Measurements from ENCODE around the gene PHF13.
"Not testable (repeated sequence)": the region's sequence is repeated elsewhere in the genome, so short reads cannot be mapped to it uniquely, and the experiment has no call there.

PHF13 gene

GRCh38 chr1:6634371-6635052 is 21.0 kb downstream of the PHF13 start:
- no peak overlapping the region for H3K27ac ChIP-seq
- H3K9me3 ChIP-seq, result no peaks in the 10 kb centered on the region
- H3K4me1 ChIP-seq (ENCODE audit: control insufficient read depth in 1 of 2, insufficient read depth in 1 of 2, low read depth in 1 of 2, low read length in 1 of 2), result no peaks in the 10 kb centered on the region
- no peak overlapping the region for H3K4me3 ChIP-seq (ENCODE audit: low read depth in 1 of 2, low read length in 1 of 2)
- H3K27me3 ChIP-seq, result no peaks in the 10 kb centered on the region
- no peak for TF ChIP-seq CTCF (IDR thresholded peaks at IDR 0.05)
- H3K36me3 ChIP-seq, result peaks cover 90% of the 10 kb centered on the region

- H3K36me3 ChIP-seq, result peaks cover 86% of the 10 kb centered on the region
- H3K27me3 ChIP-seq, result no peaks in the 10 kb centered on the region
- no peak overlapping the region for H3K27ac ChIP-seq
- H3K4me1 ChIP-seq (ENCODE audit: control insufficient read depth in 1 of 2, insufficient read depth in 1 of 2, low read depth in 1 of 2, low read length in 1 of 2), result no peaks in the 10 kb centered on the region
- no peak overlapping the region for H3K4me3 ChIP-seq (ENCODE audit: low read depth in 1 of 2, low read length in 1 of 2)
- TF ChIP-seq CTCF (IDR thresholded peaks at IDR 0.05), result no peak
- H3K9me3 ChIP-seq, result no peaks in the 10 kb centered on the region
These were observed 21.8 kb downstream of the PHF13 start for GRCh38 chr1:6635161-6635909.

- Histone ChIP-seq H3K27ac (no peak overlapping the region), H3K4me1 (ENCODE audit: control insufficient read depth in 1 of 2, insufficient read depth in 1 of 2, low read depth in 1 of 2, low read length in 1 of 2) (no peaks in the 10 kb centered on the region), H3K27me3 (no peaks in the 10 kb centered on the region), H3K36me3 (peaks cover 81% of the 10 kb centered on the region), H3K9me3 (no peaks in the 10 kb centered on the region), H3K4me3 (ENCODE audit: low read depth in 1 of 2, low read length in 1 of 2) (no peak overlapping the region)
- no peak for TF ChIP-seq CTCF (IDR thresholded peaks at IDR 0.05)
These were observed 22.6 kb downstream of the PHF13 start for GRCh38 chr1:6635910-6636760.

- H3K4me3 ChIP-seq (ENCODE audit: low read depth in 1 of 2, low read length in 1 of 2); H3K27me3 ChIP-seq; H3K9me3 ChIP-seq; H3K4me1 ChIP-seq (ENCODE audit: control insufficient read depth in 1 of 2, insufficient read depth in 1 of 2, low read depth in 1 of 2, low read length in 1 of 2); H3K27ac ChIP-seq: not testable (repeated sequence)
- H3K36me3 ChIP-seq, result peaks cover 76% of the 10 kb centered on the region
These were observed 23.2 kb downstream of the PHF13 start for GRCh38 chr1:6636778-6637177.

- Histone ChIP-seq H3K4me1 (ENCODE audit: control insufficient read depth in 1 of 2, insufficient read depth in 1 of 2, low read depth in 1 of 2, low read length in 1 of 2) (no peaks in the 10 kb centered on the region), H3K27ac (no peak overlapping the region), H3K27me3 (no peaks in the 10 kb centered on the region), H3K36me3 (peaks cover 68% of the 10 kb centered on the region), H3K9me3 (no peaks in the 10 kb centered on the region), H3K4me3 (ENCODE audit: low read depth in 1 of 2, low read length in 1 of 2) (no peak overlapping the region)
- no peak for TF ChIP-seq CTCF (IDR thresholded peaks at IDR 0.05)
These were observed 24.2 kb downstream of the PHF13 start for GRCh38 chr1:6637770-6638169.

All from neutrophil (primary cell).